H1 (cell line): Measurements from ENCODE around the gene NUPR1. TPM values are rescaled to one million over a fixed set of nuclear protein-coding genes. Genes with fewer than 3 reads are reported as not detected.

ENCODE experiments used
- CTCF ChIA-PET: fragments of 300-600 bp; sonication (Branson Sonifier 250); formaldehyde crosslinking; loops from one replicate; lab custom pipeline; 2021; ENCODE audit not compliant: partially characterized antibody; lab: Charles Lee
- POLR2A ChIA-PET: fragments of 300-600 bp; sonication (Branson Sonifier 250); formaldehyde crosslinking; loops from one replicate; lab custom pipeline; 2021; ENCODE audit warnings: inconsistent platforms; ENCODE audit not compliant: partially characterized antibody; lab: Charles Lee
- DNase-seq, 2 experiments: peaks; one replicate each; pipeline versions ENCODE4 v3.0.0 to v3.0.0-alpha.2; 2010 to 2022; ENCODE audit warnings: low spot score in 2 of 2, low read depth in 1 of 2, mixed read lengths in 1 of 2
- FAIRE-seq: peaks from 2 replicates; lab custom pipeline; 2011; peaks lifted over from hg19 to GRCh38; lab: Jason Lieb, UNC
- H2AFZ ChIP-seq: 2 replicates; pipeline ENCODE4 v1.8.1; 2012; ENCODE audit warnings: low read length, inconsistent platforms
- H2AK5ac ChIP-seq: 2 replicates; pipeline ENCODE4 v1.6.1; 2013; ENCODE audit warnings: low read depth, low read length
- H2BK120ac ChIP-seq: replicated peaks from 2 replicates; pipeline ENCODE3; 2013; ENCODE audit warnings: low read depth, low read length, inconsistent platforms
- H2BK12ac ChIP-seq: 2 replicates; pipeline ENCODE4 v1.6.1; 2013; ENCODE audit warnings: low read depth, low read length
- H2BK15ac ChIP-seq: 2 replicates; pipeline ENCODE4 v1.6.1; 2013; ENCODE audit warnings: low read length
- H2BK20ac ChIP-seq: 2 replicates; pipeline ENCODE4 v1.6.1; 2013; ENCODE audit warnings: low read length
- H2BK5ac ChIP-seq: 2 replicates; pipeline ENCODE4 v1.6.1; 2013; ENCODE audit warnings: low read depth, low read length
- H3K14ac ChIP-seq: 2 replicates; pipeline ENCODE4 v1.6.1; 2013; ENCODE audit warnings: inconsistent platforms; ENCODE audit not compliant: insufficient read length
- H3K18ac ChIP-seq: 2 replicates; pipeline ENCODE4 v1.6.1; 2013; ENCODE audit warnings: low read length; ENCODE audit errors: extremely low read depth
- H3K23ac ChIP-seq: 2 replicates; pipeline ENCODE4 v1.6.1; 2013; ENCODE audit warnings: inconsistent platforms; ENCODE audit not compliant: insufficient read length
- H3K23me2 ChIP-seq: 2 replicates; pipeline ENCODE4 v1.6.1; 2013; ENCODE audit warnings: low read depth, low read length
- H3K27ac ChIP-seq: 2 replicates; pipeline ENCODE4 v1.6.1; 2011; ENCODE audit warnings: low read depth, low read length, inconsistent platforms
- H3K27me3 ChIP-seq, 4 experiments: replicated peaks in 1 of 4; 1 replicate in 1 of 4; 2 replicates in 3 of 4; pipeline versions ENCODE4 v1.6.1 to v1.8.1; 2011 to 2013; ENCODE audit warnings: low read length in 3 of 4, mild to moderate bottlenecking in 3 of 4, inconsistent platforms in 2 of 4, mixed read lengths in 2 of 4, moderate library complexity in 1 of 4; ENCODE audit not compliant: control insufficient read depth in 3 of 4, insufficient read depth in 3 of 4; ENCODE audit errors: extremely low read depth in 1 of 4
- H3K36me3 ChIP-seq, 4 experiments: 2 replicates each; pipeline versions ENCODE4 v1.6.1 to v1.8.1; 2011 to 2013; ENCODE audit warnings: mild to moderate bottlenecking in 4 of 4, low read length in 3 of 4, moderate library complexity in 2 of 4, control low read depth in 1 of 4, inconsistent platforms in 1 of 4; ENCODE audit not compliant: insufficient read depth in 4 of 4, control insufficient read depth in 2 of 4
- H3K4ac ChIP-seq: replicated peaks from 2 replicates; pipeline ENCODE3; 2013; ENCODE audit warnings: low read length, low read depth, mixed read lengths, inconsistent platforms; ENCODE audit not compliant: insufficient read length
- H3K4me1 ChIP-seq, 4 experiments: replicated peaks in 1 of 4; 1 replicate in 1 of 4; 2 replicates in 3 of 4; pipeline versions ENCODE4 v1.6.1 to v1.8.1; 2011 to 2013; ENCODE audit warnings: low read length in 3 of 4, inconsistent platforms in 2 of 4, mixed read lengths in 1 of 4; ENCODE audit not compliant: insufficient read depth in 4 of 4, control insufficient read depth in 3 of 4
- H3K4me2 ChIP-seq, 2 experiments: 2 replicates each; pipeline versions ENCODE4 v1.6.1 to v1.8.1; 2011 to 2013; ENCODE audit warnings: low read depth in 2 of 2, low read length in 2 of 2, control low read depth in 1 of 2, inconsistent platforms in 1 of 2, mild to moderate bottlenecking in 1 of 2; ENCODE audit not compliant: insufficient read depth in 1 of 2
- H3K4me3 ChIP-seq, 4 experiments: fragments of 200-600, 300-600 bp in 1 of 4; sonication (generic), shearing (Covaris generic), sonication (Bioruptor Twin) in 1 of 4; 2 replicates each; pipeline versions ENCODE4 v1.5.1 to v1.8.1; 2011 to 2016; ENCODE audit warnings: low read length in 4 of 4, low read depth in 3 of 4, control low read depth in 2 of 4, inconsistent platforms in 2 of 4, mild to moderate bottlenecking in 2 of 4, mixed read lengths in 1 of 4, moderate library complexity in 1 of 4; ENCODE audit not compliant: insufficient read depth in 2 of 4; ENCODE audit errors: extremely low read depth in 1 of 4
- H3K56ac ChIP-seq: replicated peaks from 2 replicates; pipeline ENCODE3; 2013; ENCODE audit warnings: low read depth, mild to moderate bottlenecking, mixed read lengths, low read length, inconsistent platforms; ENCODE audit not compliant: insufficient read length
- H3K79me1 ChIP-seq: 2 replicates; pipeline ENCODE4 v1.6.1; 2013; ENCODE audit warnings: low read depth, low read length, control low read depth
- H3K79me2 ChIP-seq, 2 experiments: 2 replicates each; pipeline versions ENCODE4 v1.6.1 to v1.8.1; 2012 to 2013; ENCODE audit warnings: low read length in 2 of 2, mild to moderate bottlenecking in 2 of 2, inconsistent platforms in 1 of 2; ENCODE audit not compliant: insufficient read depth in 2 of 2, control insufficient read depth in 1 of 2
- H3K9ac ChIP-seq, 4 experiments: replicated peaks in 1 of 4; 1 replicate in 1 of 4; 2 replicates in 3 of 4; pipeline versions ENCODE4 v1.6.1 to v1.8.1; 2011 to 2013; ENCODE audit warnings: low read depth in 3 of 4, low read length in 3 of 4, control low read depth in 2 of 4, mild to moderate bottlenecking in 2 of 4, moderate library complexity in 2 of 4, inconsistent platforms in 1 of 4; ENCODE audit errors: extremely low read depth in 1 of 4
- H3K9me3 ChIP-seq, 2 experiments: 2 replicates each; pipeline versions ENCODE4 v1.6.1 to v1.8.1; 2012 to 2013; ENCODE audit warnings: mild to moderate bottlenecking in 2 of 2, moderate library complexity in 2 of 2, control low read depth in 1 of 2, inconsistent platforms in 1 of 2, low read depth in 1 of 2, low read length in 1 of 2, mixed read lengths in 1 of 2; ENCODE audit not compliant: insufficient read depth in 2 of 2
- H4K20me1 ChIP-seq, 2 experiments: replicated peaks in 1 of 2; 2 replicates each; pipeline versions ENCODE3 to v1.8.1; 2011 to 2013; ENCODE audit warnings: inconsistent platforms in 2 of 2, low read length in 2 of 2, mild to moderate bottlenecking in 1 of 2; ENCODE audit not compliant: insufficient read depth in 2 of 2, control insufficient read depth in 1 of 2
- H4K5ac ChIP-seq: 2 replicates; pipeline ENCODE4 v1.6.1; 2013; ENCODE audit warnings: low read length, low read depth, mixed read lengths, inconsistent platforms; ENCODE audit not compliant: insufficient read length
- H4K8ac ChIP-seq: 2 replicates; pipeline ENCODE4 v1.8.0; 2013; ENCODE audit warnings: mild to moderate bottlenecking, moderate library complexity, low read length, inconsistent platforms; ENCODE audit not compliant: insufficient read depth; ENCODE audit errors: extremely low read depth
- H4K91ac ChIP-seq: replicated peaks from 2 replicates; pipeline ENCODE3; 2013; ENCODE audit warnings: low read length, mixed read lengths, inconsistent platforms; ENCODE audit not compliant: insufficient read length
- BACH1 ChIP-seq: IDR thresholded peaks from 2 replicates; pipeline ENCODE4 v1.6.1; 2012; ENCODE audit warnings: low read length, improper control_type of control experiment
- CTBP2 ChIP-seq: IDR thresholded peaks from 2 replicates; pipeline ENCODE4 v1.7.0; 2011; ENCODE audit warnings: borderline replicate concordance, mild to moderate bottlenecking, moderate library complexity, mixed read lengths, low read length; ENCODE audit not compliant: insufficient read depth, insufficient read length
- KDM4A ChIP-seq: IDR thresholded peaks from one replicate; pipeline ENCODE4 v1.7.1; 2012; ENCODE audit warnings: low read depth, mild to moderate bottlenecking, moderate library complexity, low read length, inconsistent platforms; ENCODE audit not compliant: severe bottlenecking
- MAX ChIP-seq: IDR thresholded peaks from 2 replicates; pipeline ENCODE4 v1.6.1; 2012; ENCODE audit warnings: inconsistent platforms
- POLR2AphosphoS5 ChIP-seq: IDR thresholded peaks from 2 replicates; pipeline ENCODE4 v1.6.1; 2011; ENCODE audit warnings: low read depth, low read length
- RAD21 ChIP-seq, 2 experiments: IDR thresholded peaks in 1 of 2; conservative IDR thresholded peaks in 1 of 2; 2 replicates each; pipeline ENCODE4 v1.6.1; 2011; ENCODE audit warnings: low read depth in 2 of 2, low read length in 2 of 2, improper control_type of control experiment in 1 of 2, inconsistent platforms in 1 of 2, mild to moderate bottlenecking in 1 of 2, moderate library complexity in 1 of 2
- SIN3A ChIP-seq, 2 experiments: IDR thresholded peaks in 1 of 2; conservative IDR thresholded peaks in 1 of 2; 2 replicates each; pipeline ENCODE4 v1.6.1; 2011 to 2012; ENCODE audit warnings: low read length in 2 of 2, improper control_type of control experiment in 1 of 2, low read depth in 1 of 2, mild to moderate bottlenecking in 1 of 2
- SP1 ChIP-seq: IDR thresholded peaks from 2 replicates; pipeline ENCODE4 v1.6.1; 2011; ENCODE audit warnings: low read depth, low read length
- SP2 ChIP-seq: IDR thresholded peaks from 2 replicates; pipeline ENCODE4 v1.6.1; 2012; ENCODE audit warnings: mild to moderate bottlenecking, low read length, inconsistent platforms
- TBP ChIP-seq: IDR thresholded peaks from 2 replicates; pipeline ENCODE4 v1.6.1; 2011; ENCODE audit warnings: low read depth, low read length, improper control_type of control experiment
- TEAD4 ChIP-seq: IDR thresholded peaks from 2 replicates; pipeline ENCODE4 v1.6.1; 2012; ENCODE audit warnings: low read depth, low read length, inconsistent platforms, mixed read lengths
- WGBS, 2 experiments: shearing (Covaris generic) in 1 of 2; methylation state at CpG; one replicate each; pipeline versions ENCODE4 v1.1.6 to v1.1.7; 2013 to 2015; ENCODE audit warnings: low lambda C conversion rate in 2 of 2, mixed read lengths in 2 of 2, inconsistent platforms in 1 of 2, low coverage in 1 of 2, missing lambda C conversion rate in 1 of 2; ENCODE audit not compliant: insufficient replicate concordance in 2 of 2, insufficient coverage in 1 of 2, insufficient read length in 1 of 2; ENCODE audit errors: extremely low coverage in 1 of 2, missing lambda C conversion rate in 1 of 2; 5-methylcytosine and 5-hydroxymethylcytosine counted together
- polyA plus RNA-seq, 7 experiments: library from polyadenylated mRNA; depleted of rRNA in 3 of 7; stranded (reverse) in 5 of 7; unstranded in 2 of 7; fragments of >200 nt in 5 of 7; fragments of 200-250 nt in 2 of 7; gene quantifications; 1 replicate in 5 of 7; 2 replicates in 1 of 7; 4 replicates in 1 of 7; pipeline versions ENCODE4 v1.2.1 to v1.2.3, GENCODE V29; 2011 to 2013; ENCODE audit warnings: missing spikeins in 2 of 7, mixed read lengths in 2 of 7
- total RNA-seq: library from RNA; stranded (reverse); fragmentation: NEBNext Ultra II Directional; extraction: Animal tissue kit (Norgen Biotek cat#: 25700); gene quantifications from 2 replicates; pipeline ENCODE4 v1.2.1, GENCODE V29; 2021

Gene NUPR1
- total and polyA plus RNA-seq, 2 of the 8 experiments (the other 6 are each of a cell fraction or from before 2014, with no cell fraction given), result 0.17 to 0.20 TPM

- no peaks in the 10 kb centered on the region for H4K20me1 ChIP-seq
- no peak for TF ChIP-seq SIN3A (conservative IDR thresholded peaks at IDR 0.05 in 1 of 2, IDR thresholded peaks at IDR 0.05 in 1 of 2; ENCODE audit: low read depth in 1 of 2, low read length in 2 of 2)
- no peak for TF ChIP-seq SP2
- no peak for TF ChIP-seq TBP
- TF ChIP-seq POLR2AphosphoS5, result no peak
- TF ChIP-seq TEAD4, result no peak
- TF ChIP-seq SP1, result no peak
- TF ChIP-seq CTBP2, result no peak
- TF ChIP-seq BACH1, result no peak
- TF ChIP-seq KDM4A, result no peak
- TF ChIP-seq RAD21 (IDR thresholded peaks at IDR 0.05 in 1 of 2, conservative IDR thresholded peaks at IDR 0.05 in 1 of 2; ENCODE audit: low read depth in 2 of 2, low read length in 2 of 2), result no peak
- TF ChIP-seq MAX, result no peak
Observed at GRCh38 chr16:28514246-28514645, 24.5 kb downstream of the NUPR1 start.

More at GRCh38 chr16:28514246-28514645, 24.5 kb downstream of the NUPR1 start:
- H3K79me2 ChIP-seq, result no peaks in the 10 kb centered on the region
- no peaks in the 10 kb centered on the region for H3K27me3 ChIP-seq
- CTCF ChIA-PET, result interaction anchor here (0.8 to 1.5 kb wide), 2 partner anchors 11 to 23 kb away, joined by 3 read pairs; no protein-coding TSS in a partner anchor
- no peak overlapping the region for H3K14ac ChIP-seq
- H3K79me1 ChIP-seq, result no peaks in the 10 kb centered on the region
- no peak overlapping the region for H3K9ac ChIP-seq
- no peak overlapping the region for H3K4me3 ChIP-seq
- H4K8ac ChIP-seq, result peak overlapping the region; percentile 51; the same call in 1 of the 2 replicates
- H3K9me3 ChIP-seq, result no peaks in the 10 kb centered on the region
- H3K36me3 ChIP-seq, result no peaks in the 10 kb centered on the region
- no peak overlapping the region for H2BK20ac ChIP-seq
- no peak overlapping the region for H2BK120ac ChIP-seq
- no peak overlapping the region for H3K4me2 ChIP-seq
- no peak overlapping the region for H4K91ac ChIP-seq
- H2AFZ ChIP-seq, result no peak overlapping the region
- DNase-seq (no peak), FAIRE-seq (no peak)
- H4K5ac ChIP-seq, result no peak overlapping the region
- H3K4me1 ChIP-seq, result no peaks in the 10 kb centered on the region
- no peak overlapping the region for H3K4ac ChIP-seq
- H3K23me2 ChIP-seq, result no peaks in the 10 kb centered on the region
- H3K18ac ChIP-seq, result no peak overlapping the region
- H2BK15ac ChIP-seq, result no peak overlapping the region
- no peak overlapping the region for H3K27ac ChIP-seq
- POLR2A ChIA-PET, result no interaction called here
- no peak overlapping the region for H3K23ac ChIP-seq
- H3K56ac ChIP-seq, result no peak overlapping the region
- no peak overlapping the region for H2BK12ac ChIP-seq
- H2AK5ac ChIP-seq, result no peak overlapping the region
- H2BK5ac ChIP-seq, result no peak overlapping the region
- 87% methylated on average over 5 of the region's 7 CpGs; no CpG with 5 or more reads in 1 of the 2 experiments for WGBS, 2 experiments
